Endothelial cell of hepatic sinusoid (primary cell): Measurements from ENCODE around the gene LEF1.

Experiments used
- in situ Hi-C: cut with HindIII; loops from 2 replicates; pipeline ENCODE4 v1.10.0; 2017; ENCODE audit warnings: low sequenced_read_pairs

The LEF1 gene

DNA sequence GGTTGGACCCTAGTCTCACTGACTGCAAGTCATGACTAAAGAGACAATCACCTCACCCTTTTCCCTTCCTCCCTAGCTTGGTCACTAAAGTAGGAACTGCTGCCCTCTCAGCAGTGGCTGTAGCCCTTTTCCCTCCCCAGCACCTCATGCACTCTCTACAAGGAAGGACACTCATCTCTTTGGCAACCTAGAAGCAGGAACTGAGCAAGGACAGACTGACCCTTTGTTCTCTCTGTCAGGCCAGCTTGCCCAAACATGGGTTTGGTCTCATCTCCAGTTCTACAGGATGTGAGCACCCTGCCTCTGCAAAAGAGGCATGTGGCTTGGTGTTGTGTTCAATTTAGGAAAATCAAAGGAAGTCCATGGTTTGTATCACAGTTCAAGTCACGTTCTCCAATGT lies 15.8 kb downstream of the LEF1 start:
- in situ Hi-C loops: no loop called here

DNA sequence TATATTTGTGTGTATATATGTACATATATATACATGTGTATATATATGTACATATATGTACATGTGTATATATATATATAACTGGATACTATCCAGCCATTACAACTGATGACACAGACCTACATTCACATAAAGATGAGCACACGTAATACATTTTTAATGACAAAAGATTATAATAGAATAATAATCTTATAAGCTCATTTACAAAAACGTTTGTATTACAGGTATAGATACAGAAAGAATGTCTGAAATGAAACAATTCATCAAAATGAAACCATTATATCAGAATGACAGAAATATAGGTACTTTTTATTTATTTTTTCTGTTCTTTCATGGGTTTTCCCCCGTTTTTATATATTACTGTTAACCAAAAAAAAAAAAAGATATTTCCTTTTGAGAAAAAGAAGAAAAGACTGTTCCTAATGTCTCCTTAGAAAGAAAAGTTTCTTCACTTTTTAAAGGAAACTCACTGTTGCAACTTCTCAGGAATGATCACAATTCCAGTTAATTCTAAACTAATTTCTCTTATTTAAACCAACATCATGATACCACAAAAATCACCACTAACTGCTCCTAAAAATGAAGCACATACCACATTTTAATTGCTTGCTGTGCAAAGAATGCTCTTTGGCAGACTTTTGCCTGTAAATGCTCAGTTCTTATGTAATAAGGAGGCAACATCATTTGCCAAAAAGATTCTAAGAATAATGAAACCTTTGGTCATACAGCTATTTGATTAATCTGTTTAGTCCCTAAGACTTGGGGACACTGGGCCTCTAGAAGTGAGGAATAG lies 18.9 kb downstream of the LEF1 start:
- in situ Hi-C loops: no loop called here

DNA sequence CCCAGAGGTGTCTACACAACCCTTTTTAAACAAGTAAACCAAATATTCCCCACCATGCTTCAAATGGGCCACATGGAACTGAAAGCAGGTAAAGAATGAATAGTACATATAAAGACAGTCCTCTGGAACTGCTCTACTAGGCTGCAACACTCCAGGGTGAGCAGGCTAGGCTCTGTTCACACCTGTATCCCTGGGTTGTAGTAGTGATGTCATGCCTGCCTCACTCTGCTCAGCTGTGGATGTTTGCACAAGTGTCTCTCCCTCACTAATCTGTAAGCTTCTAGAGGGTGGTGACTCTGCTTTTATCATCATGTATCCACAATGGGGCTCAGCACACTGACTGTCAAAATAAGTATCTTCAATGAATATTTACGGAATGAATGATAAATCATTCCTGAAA lies 20.4 kb downstream of the LEF1 start:
- in situ Hi-C loops: no loop called here

DNA sequence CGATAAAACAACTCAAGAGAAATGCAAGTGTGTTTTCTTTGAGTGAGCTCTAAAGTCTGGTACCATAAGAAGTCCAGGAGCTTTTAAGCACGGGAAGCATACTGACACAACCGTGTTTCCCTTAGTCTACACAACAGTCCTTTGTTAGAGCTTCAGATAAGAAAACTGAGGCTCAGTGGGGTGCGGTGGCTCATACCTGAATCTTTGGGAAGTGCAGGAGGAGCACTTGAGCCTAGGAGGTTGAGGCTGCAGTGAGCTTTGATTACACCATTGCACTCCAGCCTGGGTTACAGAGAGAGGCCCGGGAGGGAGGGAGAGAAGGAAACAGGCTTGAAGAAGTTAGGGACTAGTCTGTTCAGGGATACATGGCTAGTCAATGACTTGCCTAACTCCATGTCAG lies 21.9 kb downstream of the LEF1 start:
- in situ Hi-C loops: no loop called here

DNA sequence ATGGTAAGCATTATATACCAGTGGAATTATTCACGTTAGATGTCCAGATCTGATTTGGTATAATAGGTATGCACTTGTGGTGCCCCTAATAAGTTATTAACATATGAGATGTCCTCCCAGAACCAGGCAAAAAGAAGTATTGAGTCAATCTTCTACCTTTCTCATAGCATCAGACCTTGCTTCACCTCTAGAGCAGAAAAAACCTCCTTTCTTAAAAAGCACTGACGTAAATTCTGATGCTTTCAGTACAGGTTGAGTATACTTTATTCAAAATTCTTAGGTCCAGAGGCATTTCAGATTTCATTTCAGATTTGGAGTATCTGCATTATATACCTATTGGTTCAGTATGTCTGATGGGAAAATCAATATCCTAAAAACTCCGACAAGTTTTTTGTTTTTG lies 22.4 kb downstream of the LEF1 start:
- in situ Hi-C loops: no loop called here

DNA sequence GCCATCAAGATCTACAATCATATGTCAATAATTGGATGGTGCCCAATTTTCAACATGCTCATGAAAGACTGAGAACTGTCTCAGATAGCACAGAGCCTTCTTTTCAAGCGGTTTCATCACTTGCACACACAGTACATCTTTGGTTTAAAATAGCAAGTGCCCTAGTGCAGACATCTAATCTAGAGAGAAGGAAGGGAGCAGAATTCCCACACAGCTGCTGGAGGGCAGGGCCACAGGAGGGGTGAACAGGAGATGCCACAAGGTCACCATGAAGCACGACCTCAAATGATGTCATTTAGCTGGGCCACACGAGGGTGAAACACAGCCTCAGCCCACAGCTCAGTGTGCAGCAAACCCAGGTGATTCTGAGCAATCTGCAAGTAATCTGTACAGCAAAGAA lies 24.3 kb downstream of the LEF1 start:
- in situ Hi-C loops: no loop called here

DNA sequence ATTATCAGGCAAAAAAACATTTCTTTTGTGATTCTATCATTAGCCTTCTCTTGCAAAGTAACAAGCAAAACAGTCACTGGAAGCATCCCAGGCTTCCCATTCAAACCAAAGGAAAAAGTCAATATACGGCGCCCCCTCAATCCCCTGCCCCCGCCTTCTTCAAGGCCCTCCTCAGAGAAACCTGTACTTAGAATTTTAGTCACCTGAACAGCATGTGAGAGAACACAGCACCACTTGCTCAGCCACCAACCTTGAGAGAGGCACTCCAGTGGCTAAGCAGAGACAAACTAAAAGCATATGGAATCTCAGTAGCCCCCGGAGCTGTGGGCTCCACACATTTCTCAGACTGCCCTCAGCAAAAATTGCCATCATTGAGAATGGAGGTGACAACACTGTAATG lies 25.2 kb downstream of the LEF1 start:
- in situ Hi-C loops: no loop called here

DNA sequence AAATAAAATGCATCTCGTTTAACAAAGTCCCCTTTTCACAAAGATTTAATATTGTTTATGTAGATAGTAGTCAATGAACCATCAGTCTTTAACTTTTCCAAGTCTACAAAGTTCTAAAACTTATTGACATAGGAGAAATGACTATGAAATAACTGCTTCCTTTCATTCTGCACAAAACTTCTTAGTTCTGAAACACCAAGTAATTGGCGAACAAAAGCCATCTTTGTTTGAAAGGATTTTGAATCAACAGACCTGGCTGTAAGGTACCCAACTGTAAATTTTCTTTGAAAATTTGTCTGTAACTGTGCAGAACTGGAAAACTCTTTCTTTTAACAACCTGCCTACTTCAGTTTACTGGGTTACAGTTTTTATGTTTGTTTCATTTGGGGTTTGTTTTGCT lies 25.9 kb downstream of the LEF1 start:
- in situ Hi-C loops: no loop called here

DNA sequence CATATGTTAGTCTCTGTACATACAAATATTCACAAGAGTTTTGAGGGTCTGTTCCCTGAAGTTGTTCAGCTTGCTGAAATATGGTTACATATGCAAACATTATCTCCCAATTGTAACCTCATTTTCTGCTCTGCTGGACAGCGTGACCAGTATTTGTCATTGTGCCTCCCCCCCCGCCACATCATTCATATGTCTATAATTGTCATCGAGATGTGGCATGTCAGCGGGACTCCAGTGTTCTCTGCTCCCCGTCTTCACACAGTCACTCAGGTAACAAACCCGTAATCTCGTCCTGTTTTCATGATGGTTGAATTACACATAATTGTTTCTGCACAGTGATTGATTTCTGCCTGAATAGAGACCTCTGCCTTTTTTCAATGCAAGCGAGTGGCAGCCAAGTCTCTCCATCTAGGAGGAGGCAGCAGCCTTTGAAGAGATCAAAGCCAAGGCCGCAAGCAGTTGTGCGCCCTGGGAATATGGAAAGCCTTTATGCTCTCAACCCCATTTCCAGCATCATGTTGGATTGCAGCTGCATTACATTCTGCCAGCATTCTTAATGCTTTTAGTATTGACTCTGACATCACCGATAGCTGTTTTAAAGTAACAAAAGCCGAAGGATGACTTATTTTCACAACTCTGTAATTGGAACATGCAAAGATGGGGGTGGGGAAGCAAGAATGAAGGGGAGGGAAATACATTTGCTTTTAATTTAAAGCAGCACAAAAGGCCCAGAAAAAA lies 27.4 kb downstream of the LEF1 start:
- in situ Hi-C loops: no loop called here

DNA sequence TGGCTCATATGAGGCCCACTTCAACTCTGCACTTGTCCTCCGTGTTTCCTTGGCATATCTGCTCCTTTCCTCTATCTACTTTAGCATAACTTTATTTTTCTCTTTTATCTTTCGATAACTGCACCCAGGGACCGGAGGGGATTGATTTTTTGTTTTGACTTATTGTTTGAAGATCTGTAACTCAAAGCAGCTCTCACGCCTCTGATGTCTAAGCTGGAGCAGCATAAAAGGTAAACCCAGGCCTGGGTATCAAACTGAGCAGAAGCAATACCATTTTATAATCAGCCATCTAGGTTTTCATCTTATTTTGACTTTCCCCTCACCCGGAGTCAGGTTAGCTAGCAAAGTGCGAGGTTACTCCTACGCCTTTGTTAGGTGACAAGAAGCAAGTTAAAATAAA lies 28.4 kb downstream of the LEF1 start:
- in situ Hi-C loops: no loop called here

DNA sequence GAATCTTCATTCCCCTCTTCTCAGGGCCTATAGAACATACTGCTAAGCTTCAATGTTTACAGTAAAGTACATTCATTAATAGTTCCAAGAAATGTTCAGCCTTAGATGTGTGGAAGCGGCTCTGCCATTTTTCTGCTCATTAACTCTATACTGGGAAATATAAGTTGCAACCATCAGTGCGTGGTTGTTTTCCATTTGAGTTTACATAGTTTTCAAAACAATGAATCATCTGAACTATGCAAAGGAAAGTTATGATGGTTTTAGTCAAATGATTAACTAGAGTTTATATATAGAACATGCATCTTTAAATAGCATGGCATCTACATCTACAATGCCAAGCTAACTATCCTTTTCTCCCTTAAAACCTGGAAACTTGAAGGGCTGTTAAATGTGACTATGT lies 29.6 kb downstream of the LEF1 start:
- in situ Hi-C loops: no loop called here

DNA sequence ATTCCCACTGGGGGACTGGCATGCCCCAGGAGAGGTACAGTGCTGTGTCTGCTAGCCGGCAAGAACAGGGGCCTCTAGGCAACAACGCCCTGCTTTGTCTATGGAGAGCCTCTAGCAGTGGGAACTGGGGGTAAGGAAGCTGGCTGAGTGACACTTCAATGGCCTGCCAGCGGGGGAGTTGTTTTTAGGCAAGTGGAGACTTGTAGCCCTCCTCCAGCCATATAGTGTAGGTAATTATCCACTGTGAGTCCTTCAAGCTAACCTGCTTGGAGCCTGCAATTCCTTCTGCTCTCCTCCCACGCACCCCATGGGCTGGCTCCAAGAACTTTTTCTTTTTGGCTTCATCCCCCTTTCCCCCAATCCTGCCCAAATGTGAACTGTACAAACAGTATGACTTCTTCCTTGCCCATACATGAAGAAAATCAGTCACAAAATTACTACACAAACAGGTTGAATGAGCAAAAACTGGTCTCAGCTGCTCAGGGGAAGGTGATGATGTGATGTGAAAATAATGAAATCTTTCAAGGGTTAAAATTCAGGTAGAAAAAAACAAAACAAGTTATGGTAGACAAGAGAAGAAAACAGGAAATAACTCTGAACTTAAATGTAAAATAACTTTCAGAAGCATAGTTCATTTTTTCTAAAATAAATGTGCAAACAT lies 33.1 kb downstream of the LEF1 start:
- in situ Hi-C loops: no loop called here

DNA sequence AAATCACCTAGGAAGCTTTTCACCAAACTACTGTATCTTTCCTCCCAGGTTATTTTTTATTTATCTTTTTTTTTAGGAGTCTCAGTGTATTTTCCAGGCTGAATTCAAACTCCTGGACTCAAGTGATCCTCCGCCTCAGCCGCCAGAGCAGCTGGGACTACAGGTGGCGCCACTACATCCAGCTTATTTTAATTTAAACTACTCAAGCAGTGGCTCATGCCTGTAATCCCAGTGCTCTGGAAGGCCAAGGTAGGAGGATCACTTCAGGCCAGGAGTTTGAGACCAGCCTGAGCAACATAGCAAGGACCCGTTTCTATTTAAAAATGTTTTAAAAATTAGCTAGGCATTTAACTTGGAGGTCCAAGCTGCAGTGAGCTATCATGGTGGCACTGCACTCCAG lies 37.8 kb downstream of the LEF1 start:
- in situ Hi-C loops: no loop called here

DNA sequence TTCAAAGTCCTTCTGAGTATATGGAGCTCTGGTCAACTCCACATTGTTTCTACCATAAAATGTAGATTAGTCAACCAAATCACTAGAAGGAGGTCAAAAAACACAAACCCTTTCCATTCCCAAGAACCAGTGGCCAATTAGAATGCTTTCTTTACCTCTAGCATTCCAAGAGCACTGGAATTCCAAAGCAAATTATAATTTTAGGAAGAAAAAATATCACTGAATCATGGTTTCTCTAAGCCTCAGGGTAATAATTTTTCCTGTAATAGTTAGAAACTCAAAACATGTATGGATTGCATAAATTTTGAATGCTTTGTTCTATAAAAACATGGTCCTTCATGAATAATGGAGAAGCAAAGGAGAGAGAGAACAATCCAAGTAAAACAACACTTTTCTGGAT lies 39.5 kb downstream of the LEF1 start:
- in situ Hi-C loops: no loop called here

DNA sequence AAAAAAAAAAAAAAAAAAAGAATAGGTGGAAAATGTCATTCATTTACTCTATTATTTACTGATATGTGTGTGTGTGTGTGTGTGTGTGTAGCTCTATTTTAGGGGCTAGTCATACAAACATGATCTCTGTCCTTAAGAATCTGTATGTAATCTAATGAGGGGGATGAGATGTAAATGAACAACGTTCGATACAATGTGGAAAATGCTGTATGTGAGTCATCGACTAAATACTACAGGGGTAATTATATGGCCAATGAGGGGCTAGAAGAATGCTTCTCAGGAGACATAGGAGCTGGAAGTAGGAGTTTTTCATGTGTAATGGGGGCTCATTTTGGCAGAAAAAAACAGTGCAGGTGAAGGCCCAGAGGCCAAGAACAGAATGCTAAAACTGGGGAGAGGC lies 41.9 kb downstream of the LEF1 start:
- in situ Hi-C loops: no loop called here

DNA sequence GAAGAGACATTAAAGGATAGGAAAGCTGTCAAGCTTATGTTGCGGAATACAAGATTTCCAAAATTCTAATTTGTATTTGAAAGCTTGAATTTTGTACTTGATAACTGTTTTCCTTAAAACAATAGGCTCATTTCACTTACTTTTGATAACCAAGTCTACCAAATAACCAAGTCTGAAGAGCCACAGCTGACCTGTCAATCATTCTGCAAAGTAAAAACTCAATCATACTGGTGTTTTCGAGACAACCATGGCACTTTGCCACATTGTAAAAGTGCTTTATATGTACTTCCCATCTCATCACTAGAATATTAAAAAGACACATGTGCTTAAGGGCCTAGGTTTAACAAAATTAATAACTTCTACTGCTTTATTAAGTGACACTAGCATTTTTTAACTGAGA lies 47.9 kb downstream of the LEF1 start:
- in situ Hi-C loops: no loop called here

DNA sequence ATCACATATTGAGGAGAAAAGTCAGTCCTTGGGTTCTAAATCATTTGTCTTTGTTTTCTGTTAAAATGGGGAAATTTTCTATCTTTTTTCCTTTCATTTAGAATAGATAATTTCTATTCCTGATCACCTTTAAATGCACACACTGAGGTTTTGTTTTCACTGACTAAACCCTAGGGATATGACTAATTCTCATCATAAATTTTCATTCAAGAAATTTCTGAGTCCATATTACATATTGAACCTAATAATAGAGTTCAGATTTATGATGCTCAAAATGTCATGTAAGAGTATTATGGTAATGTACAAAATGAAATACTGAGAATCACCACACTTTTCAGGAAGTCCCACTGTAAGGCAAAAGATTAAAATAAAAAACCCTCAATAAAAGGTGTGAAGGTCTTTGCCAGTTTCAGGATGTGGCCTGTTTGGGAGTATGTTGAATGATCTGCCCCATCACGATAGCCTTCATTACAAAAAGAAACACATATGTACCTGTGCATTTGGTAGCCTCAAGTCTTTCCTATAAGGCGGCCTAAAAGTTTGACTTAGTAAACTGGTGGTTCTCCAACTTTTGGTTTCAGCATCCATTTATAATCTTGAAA lies 49.4 kb downstream of the LEF1 start:
- in situ Hi-C loops: no loop called here

DNA sequence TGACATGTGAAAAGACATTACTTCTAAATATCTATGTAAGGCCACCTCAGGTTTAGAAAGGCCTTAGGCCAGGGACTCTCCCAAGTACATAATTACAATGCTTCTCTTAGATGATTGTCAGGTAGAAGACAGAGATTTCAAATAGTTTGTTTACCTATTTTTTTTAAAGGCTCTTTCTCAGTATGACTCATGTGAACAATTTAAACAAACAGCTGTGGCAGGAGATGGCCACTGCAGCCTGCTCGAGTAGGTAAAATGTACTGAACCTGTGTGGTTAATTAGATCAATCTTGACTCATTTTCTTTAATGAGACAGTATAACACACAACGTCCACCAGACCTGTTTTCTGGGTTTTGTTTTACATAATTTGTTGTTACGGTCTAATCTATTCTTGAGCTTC lies 50.2 kb downstream of the LEF1 start:
- in situ Hi-C loops: no loop called here

DNA sequence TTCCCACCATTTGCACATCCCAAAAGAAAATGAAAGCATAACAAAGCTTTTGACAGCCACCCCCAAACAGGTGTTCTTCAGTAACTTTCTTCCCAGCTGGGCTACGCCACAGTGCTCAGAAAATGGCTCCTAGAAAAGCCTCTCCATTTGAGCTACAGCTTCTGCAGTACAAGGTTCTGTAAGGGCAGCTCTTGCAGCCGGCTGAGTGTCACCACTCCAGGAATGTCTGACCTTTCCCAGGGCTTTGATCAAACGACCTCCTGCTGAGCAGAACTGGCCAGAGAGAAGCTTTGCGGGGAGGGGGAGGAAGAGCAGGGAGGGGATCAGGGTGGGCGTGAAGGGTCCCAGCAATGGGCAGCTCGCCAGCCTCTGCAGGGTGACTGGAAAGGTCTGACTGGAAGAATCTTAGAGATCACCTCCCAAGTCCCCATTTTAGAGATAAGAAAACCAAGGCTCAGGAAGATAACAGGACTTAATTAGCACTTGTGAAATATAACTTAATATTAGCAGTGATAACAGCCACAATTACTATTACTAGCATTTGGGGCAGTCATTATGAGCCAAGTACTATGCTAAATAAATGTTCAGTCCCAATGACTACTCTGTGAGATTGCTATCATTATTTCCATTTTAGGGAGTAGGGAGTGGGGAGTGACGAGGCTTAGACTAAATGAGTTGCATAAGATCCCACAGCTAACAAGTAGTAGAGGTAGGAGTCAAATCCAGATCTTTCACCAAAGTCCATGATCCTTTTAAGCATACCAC lies 51.1 kb downstream of the LEF1 start:
- in situ Hi-C loops: no loop called here

DNA sequence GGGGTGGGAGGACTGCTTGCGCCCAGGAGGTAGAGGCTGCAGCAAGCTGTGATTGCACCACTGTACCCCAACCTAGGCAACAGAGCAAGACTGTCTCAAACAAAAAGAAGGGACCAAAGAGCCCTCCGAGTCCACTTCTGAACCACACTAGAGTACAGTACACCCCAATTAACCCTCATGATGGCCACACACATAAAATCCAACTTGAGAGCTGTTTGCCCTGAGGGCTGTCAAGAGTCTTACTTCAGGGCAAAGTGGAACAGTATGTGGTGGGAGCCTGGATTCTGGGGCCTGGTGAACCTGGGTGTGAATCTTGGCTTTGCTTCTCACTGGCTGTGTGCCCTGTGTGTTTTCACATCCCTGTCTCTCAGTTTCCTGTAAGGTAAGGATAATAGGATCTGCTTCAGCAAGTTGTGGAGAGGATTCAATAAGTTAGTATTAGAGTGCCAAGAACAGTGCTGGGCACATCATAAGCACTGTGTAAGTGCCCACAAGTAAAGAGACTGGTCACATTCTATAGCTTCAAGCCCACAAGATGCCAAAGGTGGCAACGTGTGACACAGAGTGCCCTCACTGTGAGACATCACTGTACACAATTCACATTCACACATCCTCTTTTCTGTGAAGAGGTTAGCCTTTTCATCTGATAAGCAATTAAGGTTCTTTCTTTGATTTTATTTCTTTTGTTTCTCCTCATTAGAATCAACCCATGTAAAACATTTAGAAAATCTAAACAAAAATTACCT lies 52.1 kb downstream of the LEF1 start:
- in situ Hi-C loops: no loop called here
